Kidney (tissue), 14 donors: Measurements from ENCODE around the gene RAB3C. TPM values are rescaled to one million over a fixed set of nuclear protein-coding genes. Genes with fewer than 3 reads are reported as not detected.

Experiments used
- DNase-seq, 5 donors: peaks; one replicate each; pipeline ENCODE4 v3.0.0-alpha.2; 2013 to 2020
- FAIRE-seq: peaks from 2 replicates; lab custom pipeline; 2012; peaks lifted over from hg19 to GRCh38; lab: Jason Lieb, UNC
- H3K27ac ChIP-seq, 2 donors: one replicate each; pipeline ENCODE4 v1.7.0; 2013; ENCODE audit warnings: low read depth in 2 of 2, low read length in 2 of 2, inconsistent platforms in 1 of 2
- H3K27me3 ChIP-seq: one replicate; pipeline ENCODE4 v1.7.1; 2013; ENCODE audit warnings: low read length, inconsistent platforms; ENCODE audit not compliant: control insufficient read depth, insufficient read depth
- H3K36me3 ChIP-seq, 3 donors: one replicate each; pipeline versions ENCODE4 v1.7.0 to v1.7.1; 2013; ENCODE audit warnings: low read length in 3 of 3, control low read depth in 1 of 3, inconsistent platforms in 1 of 3; ENCODE audit not compliant: insufficient read depth in 3 of 3, control insufficient read depth in 2 of 3
- H3K4me1 ChIP-seq, 3 donors: one replicate each; pipeline versions ENCODE4 v1.7.0 to v1.7.1; 2013; ENCODE audit warnings: low read length in 3 of 3, inconsistent platforms in 1 of 3, low read depth in 1 of 3; ENCODE audit not compliant: control insufficient read depth in 2 of 3, insufficient read depth in 2 of 3
- H3K4me3 ChIP-seq, 3 donors: one replicate each; pipeline versions ENCODE4 v1.7.0 to v1.8.1; 2013; ENCODE audit warnings: low read length in 3 of 3, control low read depth in 1 of 3, inconsistent platforms in 1 of 3
- H3K9ac ChIP-seq, 3 donors: one replicate each; pipeline versions ENCODE4 v1.7.0 to v1.7.1; 2013; ENCODE audit warnings: low read length in 3 of 3, control low read depth in 1 of 3, inconsistent platforms in 1 of 3
- H3K9me3 ChIP-seq, 3 donors: one replicate each; pipeline versions ENCODE4 v1.7.0 to v1.7.1; 2013; ENCODE audit warnings: low read length in 3 of 3, control low read depth in 1 of 3, inconsistent platforms in 1 of 3; ENCODE audit not compliant: control insufficient read depth in 2 of 3, insufficient read depth in 1 of 3
- CTCF ChIP-seq: IDR thresholded peaks from 3 replicates; pipeline ENCODE4 v1.5.1; 2012; ENCODE audit warnings: mild to moderate bottlenecking, moderate library complexity, borderline replicate concordance; ENCODE audit not compliant: insufficient read depth; ENCODE audit errors: extremely low read depth
- intact Hi-C: fragments of 100-400 bp; cut with DNase I; formaldehyde crosslinking; loops from one replicate; pipeline ENCODE4 v1.11.1; 2022
- polyA plus RNA-seq: library from polyadenylated mRNA; stranded (reverse); fragments of 350-450 nt; fragmentation: Illumina TruSeq; extraction: RNeasy Lipid Tissue Mini Kit (QIAGEN cat#74804); gene quantifications from one replicate; pipeline ENCODE4 v1.2.3, GENCODE V29; 2014; ENCODE audit warnings: low read depth, low replicate concordance; ENCODE audit not compliant: insufficient read depth
- total RNA-seq: library from RNA; stranded (reverse); fragmentation: NEBNext Ultra II Directional; extraction: Animal tissue kit (Norgen Biotek cat#: 25700); gene quantifications from one replicate; pipeline ENCODE4 v1.2.1, GENCODE V29; 2021
- donor health status: control.
- donor health status: control.
- donor health status: control.
- donor health status: control.
- donor health status: control.
- donor health status: DM: yes; HTN: yes; CAD: no.
- donor health status: Normal renal cell carcinoma (clear cell type).

The RAB3C gene
- total and polyA plus RNA-seq, 2 donors from 2014 or later = 3.7 TPM; not detected in 1

DNA sequence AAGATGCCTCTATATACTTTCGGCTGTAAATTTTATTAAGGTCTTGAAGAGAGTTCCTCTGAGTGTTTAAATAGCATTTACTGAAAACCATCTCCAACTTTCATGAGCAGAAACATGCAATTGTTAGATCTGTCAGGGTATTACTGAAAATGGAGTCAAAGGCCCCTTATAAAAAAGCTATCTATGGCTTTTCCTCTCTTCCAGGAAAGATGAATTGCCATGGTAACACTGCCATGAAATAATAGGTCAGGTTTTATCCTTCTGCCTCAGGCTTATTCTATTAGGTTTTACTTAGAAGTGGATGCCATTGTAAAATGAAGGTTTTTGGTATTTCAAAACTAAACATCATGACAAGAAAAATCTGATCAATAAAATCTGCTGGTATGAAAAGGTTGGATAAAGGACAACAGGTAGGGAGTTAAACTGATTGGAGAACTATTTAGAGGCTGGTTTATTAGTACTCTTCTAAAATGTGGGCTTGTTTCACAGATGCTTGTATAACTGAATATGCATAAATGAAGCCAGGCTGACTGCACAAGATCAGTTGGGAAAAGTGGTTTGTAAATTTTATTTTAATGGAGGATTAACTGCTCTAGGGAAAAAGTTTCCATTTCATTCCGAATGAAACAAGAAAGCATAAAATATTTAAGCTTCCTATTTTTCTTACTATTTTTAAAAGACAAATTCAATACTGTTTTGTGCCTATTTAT is 135.5 kb downstream of the RAB3C start:
- Histone ChIP-seq H3K4me3 (no peak overlapping the region), H3K4me1 (no peaks in the 10 kb centered on the region), H3K36me3 (no peaks in the 10 kb centered on the region), H3K27me3 (no peaks in the 10 kb centered on the region), H3K27ac (no peak overlapping the region), H3K9me3 (peaks cover 0 to 4% (median 0%) of the 10 kb centered on the region in 3 donors), H3K9ac (no peak overlapping the region)
- intact Hi-C loops = no loop called here
- no peak for TF ChIP-seq CTCF
- no peak for DNase-seq
- FAIRE-seq = no peak

GRCh38 chr5:58722160-58722559 is 139.3 kb downstream of the RAB3C start:
- no peak overlapping the region for H3K4me3 ChIP-seq
- DNase-seq (no peak), FAIRE-seq (no peak)
- H3K4me1 ChIP-seq = no peaks in the 10 kb centered on the region
- H3K36me3 ChIP-seq = no peaks in the 10 kb centered on the region
- no peak overlapping the region for H3K9ac ChIP-seq
- no peaks in the 10 kb centered on the region for H3K27me3 ChIP-seq
- H3K9me3 ChIP-seq = peaks cover 0 to 7% (median 0%) of the 10 kb centered on the region in 3 donors
- no peak overlapping the region for H3K27ac ChIP-seq
- intact Hi-C loops = no loop called here
- no peak for TF ChIP-seq CTCF

GRCh38 chr5:58724992-58725391 is 142.1 kb downstream of the RAB3C start:
- no peak for DNase-seq
- intact Hi-C loops = no loop called here
- no peaks in the 10 kb centered on the region for H3K27me3 ChIP-seq
- FAIRE-seq = no peak
- no peaks in the 10 kb centered on the region for H3K36me3 ChIP-seq
- peaks cover 0 to 7% (median 0%) of the 10 kb centered on the region in 3 donors for H3K9me3 ChIP-seq
- no peak overlapping the region for H3K9ac ChIP-seq
- TF ChIP-seq CTCF = no peak
- H3K4me1 ChIP-seq = no peaks in the 10 kb centered on the region
- no peak overlapping the region for H3K27ac ChIP-seq
- H3K4me3 ChIP-seq = no peak overlapping the region
